Measurements from ENCODE around the gene CYFIP2. TPM values are rescaled to one million over a fixed set of nuclear protein-coding genes. Genes with fewer than 3 reads are reported as not detected.

The CYFIP2 gene
- total RNA-seq, 1 donor from 2014 or later: 82.9 TPM

DNA sequence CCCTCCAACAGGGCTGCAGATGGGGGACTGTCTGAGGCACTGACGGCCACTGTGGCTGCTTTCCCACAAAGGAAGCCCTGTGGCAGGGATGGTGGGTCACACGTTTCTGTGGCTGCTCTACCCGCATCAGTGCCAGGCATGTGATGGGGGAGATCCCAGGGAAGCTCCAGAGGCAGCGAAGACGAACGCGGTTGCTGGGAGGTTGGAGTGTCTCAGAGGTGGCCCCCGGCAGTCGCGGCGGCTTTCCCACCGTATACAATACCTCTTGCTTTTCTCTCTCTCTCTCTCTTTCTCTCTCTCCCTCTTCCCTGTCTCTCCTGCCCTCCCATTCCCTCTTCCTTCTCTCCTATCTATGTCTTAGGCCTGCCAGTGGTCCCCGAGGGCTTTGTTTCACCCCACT is 56.7 kb downstream of the CYFIP2 start:
- TF ChIP-seq, protein P1, sequence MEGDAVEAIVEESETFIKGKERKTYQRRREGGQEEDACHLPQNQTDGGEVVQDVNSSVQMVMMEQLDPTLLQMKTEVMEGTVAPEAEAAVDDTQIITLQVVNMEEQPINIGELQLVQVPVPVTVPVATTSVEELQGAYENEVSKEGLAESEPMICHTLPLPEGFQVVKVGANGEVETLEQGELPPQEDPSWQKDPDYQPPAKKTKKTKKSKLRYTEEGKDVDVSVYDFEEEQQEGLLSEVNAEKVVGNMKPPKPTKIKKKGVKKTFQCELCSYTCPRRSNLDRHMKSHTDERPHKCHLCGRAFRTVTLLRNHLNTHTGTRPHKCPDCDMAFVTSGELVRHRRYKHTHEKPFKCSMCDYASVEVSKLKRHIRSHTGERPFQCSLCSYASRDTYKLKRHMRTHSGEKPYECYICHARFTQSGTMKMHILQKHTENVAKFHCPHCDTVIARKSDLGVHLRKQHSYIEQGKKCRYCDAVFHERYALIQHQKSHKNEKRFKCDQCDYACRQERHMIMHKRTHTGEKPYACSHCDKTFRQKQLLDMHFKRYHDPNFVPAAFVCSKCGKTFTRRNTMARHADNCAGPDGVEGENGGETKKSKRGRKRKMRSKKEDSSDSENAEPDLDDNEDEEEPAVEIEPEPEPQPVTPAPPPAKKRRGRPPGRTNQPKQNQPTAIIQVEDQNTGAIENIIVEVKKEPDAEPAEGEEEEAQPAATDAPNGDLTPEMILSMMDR (IDR thresholded peaks at IDR 0.05; ENCODE audit: unreplicated experiment): no peak
- H3K4me3 Mint-ChIP-seq: no peak overlapping the region
- H3K36me3 Mint-ChIP-seq: peaks cover 33% of the 10 kb centered on the region
- no peak for DNase-seq (ENCODE audit: low spot score in 2 of 2, unreplicated experiment in 2 of 2)
- no peak overlapping the region for H3K27ac Mint-ChIP-seq
- H3K4me1 Mint-ChIP-seq: no peaks in the 10 kb centered on the region
- no peaks in the 10 kb centered on the region for H3K27me3 Mint-ChIP-seq (ENCODE audit: low read depth)
- no peaks in the 10 kb centered on the region for H3K9me3 Mint-ChIP-seq

DNA sequence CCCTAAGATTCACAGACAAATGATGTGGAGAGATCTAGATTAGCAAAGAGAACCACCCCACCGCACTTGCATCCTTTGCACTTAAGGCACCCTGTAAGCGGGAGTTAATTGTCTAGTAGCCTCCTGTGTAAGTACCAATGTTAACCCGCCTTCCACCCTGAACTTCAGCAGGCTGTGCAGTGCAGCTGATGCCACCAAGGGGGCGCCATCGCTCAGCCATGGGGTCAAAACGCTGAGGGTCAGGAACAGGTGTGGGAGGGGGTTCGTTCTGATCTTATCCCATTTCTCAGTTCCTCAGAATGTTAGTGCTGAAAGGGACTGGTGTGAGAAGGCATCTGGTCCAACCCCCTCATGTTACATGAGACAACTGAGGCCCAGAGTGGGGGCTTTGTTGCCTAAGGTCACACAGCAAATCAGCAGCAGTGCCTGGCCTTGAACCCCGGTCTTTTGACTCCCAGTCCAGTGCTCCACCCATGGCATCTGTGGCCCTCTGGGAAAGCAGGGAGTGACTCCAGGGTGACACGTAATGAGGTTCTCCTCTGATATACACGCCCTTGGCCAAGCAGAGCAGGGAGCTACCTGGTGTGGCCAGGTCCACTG is 57.3 kb downstream of the CYFIP2 start:
- Mint-ChIP-seq H3K9me3 (no peaks in the 10 kb centered on the region), H3K27ac (no peak overlapping the region), H3K4me3 (no peak overlapping the region), H3K36me3 (peaks cover 33% of the 10 kb centered on the region), H3K27me3 (ENCODE audit: low read depth) (no peaks in the 10 kb centered on the region), H3K4me1 (peaks cover under 1% of the 10 kb centered on the region)
- TF ChIP-seq, protein P1 (IDR thresholded peaks at IDR 0.05; ENCODE audit: unreplicated experiment): no peak
- DNase-seq (ENCODE audit: low spot score in 2 of 2, unreplicated experiment in 2 of 2): no peak

DNA sequence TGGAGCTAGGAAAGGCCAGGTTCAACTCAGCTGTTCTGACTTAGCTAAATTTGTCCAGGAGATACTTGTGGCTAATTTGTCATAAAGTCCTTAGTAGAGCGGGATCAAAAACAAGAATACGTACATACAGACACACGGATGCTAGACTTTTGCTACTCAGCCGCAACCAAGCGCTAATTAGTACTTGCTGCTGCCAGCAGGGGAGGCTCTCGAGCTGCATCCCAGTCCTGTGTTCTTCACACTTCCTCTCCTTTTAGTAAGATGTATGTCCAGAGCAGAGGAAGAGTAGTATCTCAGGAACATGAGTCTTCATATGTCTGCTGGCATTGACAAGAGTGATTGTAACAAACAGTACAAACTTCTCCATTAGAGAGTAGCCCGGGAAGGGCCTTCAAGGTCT is 58.3 kb downstream of the CYFIP2 start:
- Mint-ChIP-seq H3K36me3 (peaks cover 33% of the 10 kb centered on the region), H3K27me3 (ENCODE audit: low read depth) (no peaks in the 10 kb centered on the region), H3K27ac (no peak overlapping the region), H3K9me3 (no peaks in the 10 kb centered on the region), H3K4me3 (no peak overlapping the region), H3K4me1 (peaks cover 2% of the 10 kb centered on the region)
- no peak for DNase-seq (ENCODE audit: low spot score in 2 of 2, unreplicated experiment in 2 of 2)
- TF ChIP-seq, protein P1 (IDR thresholded peaks at IDR 0.05; ENCODE audit: unreplicated experiment): peak; percentile 20

DNA sequence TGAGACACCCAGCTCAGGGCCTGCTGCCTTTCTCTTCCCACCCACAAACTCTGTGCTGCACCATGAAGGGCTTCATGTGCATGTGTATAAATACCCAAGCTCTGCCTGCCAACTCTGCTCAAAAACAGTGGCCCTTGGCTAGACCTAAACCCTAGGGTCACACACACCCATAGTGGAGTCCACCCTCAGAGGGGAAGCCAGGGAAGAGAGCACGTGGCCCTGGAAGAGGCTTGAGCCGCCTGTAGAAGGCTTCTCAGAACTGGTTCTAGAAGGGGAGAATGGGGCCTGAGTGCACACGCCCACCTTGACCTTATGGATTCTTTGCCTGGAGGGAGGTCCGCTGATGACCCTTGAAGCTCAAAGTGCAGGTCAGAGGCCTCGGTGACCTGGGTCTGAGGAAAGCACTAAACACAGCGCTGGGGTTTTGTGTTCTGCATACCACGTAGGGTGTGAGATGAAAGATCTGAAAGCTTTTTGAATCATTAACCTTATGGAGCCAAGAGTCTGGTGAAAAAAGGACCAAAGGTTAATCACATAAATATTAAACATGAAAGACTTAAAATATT is 60.6 kb downstream of the CYFIP2 start:
- Mint-ChIP-seq H3K36me3 (peaks cover 31% of the 10 kb centered on the region), H3K27ac (no peak overlapping the region), H3K27me3 (ENCODE audit: low read depth) (no peaks in the 10 kb centered on the region), H3K4me1 (peaks cover 2% of the 10 kb centered on the region), H3K9me3 (no peaks in the 10 kb centered on the region), H3K4me3 (no peak overlapping the region)
- TF ChIP-seq, protein P1 (IDR thresholded peaks at IDR 0.05; ENCODE audit: unreplicated experiment): no peak
- no peak for DNase-seq (ENCODE audit: low spot score in 2 of 2, unreplicated experiment in 2 of 2)

DNA sequence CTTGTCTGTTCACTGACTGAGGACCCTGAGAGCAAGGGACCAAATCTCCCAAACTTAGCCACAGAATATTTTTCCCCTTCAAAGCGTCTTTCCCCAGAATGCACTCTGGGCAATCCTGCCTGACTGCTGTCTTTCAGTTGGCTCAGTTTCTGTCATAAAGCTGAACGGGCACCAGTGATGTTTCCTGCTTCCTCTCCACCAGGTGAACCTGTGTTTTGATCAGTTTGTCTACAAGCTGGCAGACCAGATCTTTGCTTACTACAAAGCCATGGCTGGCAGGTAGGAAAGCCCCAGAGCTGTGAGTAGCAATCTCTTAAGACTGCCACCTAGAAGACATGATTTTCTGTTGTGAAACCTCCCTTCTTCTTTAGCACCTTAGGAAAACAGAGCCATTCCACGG is 61.8 kb downstream of the CYFIP2 start:
- no peaks in the 10 kb centered on the region for H3K27me3 Mint-ChIP-seq (ENCODE audit: low read depth)
- TF ChIP-seq, protein P1 (IDR thresholded peaks at IDR 0.05; ENCODE audit: unreplicated experiment): no peak
- no peak for DNase-seq (ENCODE audit: low spot score in 2 of 2, unreplicated experiment in 2 of 2)
- H3K36me3 Mint-ChIP-seq: peaks cover 28% of the 10 kb centered on the region
- peaks cover 2% of the 10 kb centered on the region for H3K4me1 Mint-ChIP-seq
- H3K9me3 Mint-ChIP-seq: no peaks in the 10 kb centered on the region
- H3K27ac Mint-ChIP-seq: no peak overlapping the region
- H3K4me3 Mint-ChIP-seq: no peak overlapping the region

Data from mesothelial cell of epicardium (in vitro differentiated cells).